Esophagus muscularis mucosa (tissue), 3 donors: ENCODE results near the gene PDE8A.

Source experiments
- POLR2A ChIP-seq: fragments of 450-650 bp; IDR thresholded peaks from one replicate; pipeline ENCODE4 v1.6.1; 2017; ENCODE audit warnings: antibody characterized with exemption, moderate library complexity, mild to moderate bottlenecking, low read depth
- TF ChIP-seq, protein P1 (sequence below), 3 experiments: fragments of 200-600 bp in 2 of 3; fragments of 450-650 bp in 1 of 3; sonication (generic) in 2 of 3; IDR thresholded peaks; one replicate each; pipeline ENCODE4 v1.5.1; 2017 to 2019; ENCODE audit warnings: antibody characterized with exemption in 3 of 3, mild to moderate bottlenecking in 2 of 3, moderate library complexity in 1 of 3

- TF ChIP-seq, protein P1, sequence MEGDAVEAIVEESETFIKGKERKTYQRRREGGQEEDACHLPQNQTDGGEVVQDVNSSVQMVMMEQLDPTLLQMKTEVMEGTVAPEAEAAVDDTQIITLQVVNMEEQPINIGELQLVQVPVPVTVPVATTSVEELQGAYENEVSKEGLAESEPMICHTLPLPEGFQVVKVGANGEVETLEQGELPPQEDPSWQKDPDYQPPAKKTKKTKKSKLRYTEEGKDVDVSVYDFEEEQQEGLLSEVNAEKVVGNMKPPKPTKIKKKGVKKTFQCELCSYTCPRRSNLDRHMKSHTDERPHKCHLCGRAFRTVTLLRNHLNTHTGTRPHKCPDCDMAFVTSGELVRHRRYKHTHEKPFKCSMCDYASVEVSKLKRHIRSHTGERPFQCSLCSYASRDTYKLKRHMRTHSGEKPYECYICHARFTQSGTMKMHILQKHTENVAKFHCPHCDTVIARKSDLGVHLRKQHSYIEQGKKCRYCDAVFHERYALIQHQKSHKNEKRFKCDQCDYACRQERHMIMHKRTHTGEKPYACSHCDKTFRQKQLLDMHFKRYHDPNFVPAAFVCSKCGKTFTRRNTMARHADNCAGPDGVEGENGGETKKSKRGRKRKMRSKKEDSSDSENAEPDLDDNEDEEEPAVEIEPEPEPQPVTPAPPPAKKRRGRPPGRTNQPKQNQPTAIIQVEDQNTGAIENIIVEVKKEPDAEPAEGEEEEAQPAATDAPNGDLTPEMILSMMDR (IDR thresholded peaks at IDR 0.05), result no peak
- no peak for TF ChIP-seq POLR2A
These were observed 190.1 kb downstream of the PDE8A start for GRCh38 chr15:85171736-85172135.
